A549 (cell line): ENCODE results near the gene MAGI1. TPM values are rescaled to one million over a fixed set of nuclear protein-coding genes. Genes with fewer than 3 reads are reported as not detected.

Source experiments
- ATAC-seq, 2 experiments: fragments of 200-7000 bp in 1 of 2; fragments of >200 bp in 1 of 2; cut with Nextera tagmentation in 1 of 2; cut with Tn5 transposase in 1 of 2; 3 replicates each; pipeline versions ENCODE4 v1.8.0 to v1.9.1; 2018 to 2020; ENCODE audit warnings: mild to moderate bottlenecking in 1 of 2, moderate library complexity in 1 of 2
- CTCF ChIA-PET: fragments of 300-600 bp; sonication (Branson Sonifier 250); formaldehyde crosslinking; extraction: SDS; loops from one replicate; lab custom pipeline; 2021; ENCODE audit warnings: antibody characterized with exemption, inconsistent platforms; lab: Yijun Ruan, JAX
- POLR2A ChIA-PET: fragments of 350-600 bp; formaldehyde crosslinking; extraction: SDS; loops from one replicate; lab custom pipeline; 2021; ENCODE audit warnings: antibody characterized with exemption, inconsistent platforms; lab: Yijun Ruan, JAX
- DNase-seq, 2 experiments: peaks; one replicate each; pipeline versions ENCODE4 v3.0.0 to v3.0.0-alpha.2; 2011 to 2016; ENCODE audit warnings: low read depth in 1 of 2, low spot score in 1 of 2
- FAIRE-seq: peaks from 2 replicates; lab custom pipeline; 2011; peaks lifted over from hg19 to GRCh38; lab: Jason Lieb, UNC
- H3K27ac ChIP-seq, 2 experiments: fragments of >200 bp; sonication (Bioruptor Twin); formaldehyde crosslinking; 3 replicates each; pipeline ENCODE4 v1.5.1; 2016 to 2017
- H3K4me1 ChIP-seq: fragments of >200 bp; sonication (Bioruptor Twin); formaldehyde crosslinking; 3 replicates; pipeline ENCODE4 v1.6.1; 2016
- H3K4me2 ChIP-seq: fragments of >200 bp; sonication (Bioruptor Twin); formaldehyde crosslinking; 3 replicates; pipeline ENCODE4 v1.6.1; 2016
- H3K4me3 ChIP-seq: fragments of >200 bp; sonication (Bioruptor Twin); formaldehyde crosslinking; 3 replicates; pipeline ENCODE4 v1.5.1; 2016
- H3K9me3 ChIP-seq: fragments of >200 bp; sonication (Bioruptor Twin); formaldehyde crosslinking; 3 replicates; pipeline ENCODE4 v1.6.1; 2016
- BHLHE40 ChIP-seq: IDR thresholded peaks from 2 replicates; pipeline ENCODE4 v1.6.1; 2012; ENCODE audit warnings: low read depth, low read length, inconsistent platforms
- CBX8 ChIP-seq: fragments of 200-600 bp; sonication (generic); IDR thresholded peaks from 2 replicates; pipeline ENCODE4 v1.6.1; 2016
- CHD4 ChIP-seq: fragments of 200-600 bp; sonication (generic); IDR thresholded peaks from 2 replicates; pipeline ENCODE4 v1.6.1; 2016; ENCODE audit warnings: antibody characterized with exemption, mild to moderate bottlenecking, borderline replicate concordance
- EHF ChIP-seq: fragments of 250-450 bp; sonication (Bioruptor Pico); IDR thresholded peaks from 2 replicates; pipeline ENCODE4 v1.5.0; 2020; ENCODE audit warnings: mild to moderate bottlenecking
- EHMT2 ChIP-seq: fragments of 200-600 bp; sonication (generic); IDR thresholded peaks from 2 replicates; pipeline ENCODE4 v1.6.1; 2016; ENCODE audit warnings: antibody characterized with exemption, low read depth, mild to moderate bottlenecking, moderate library complexity
- EP300 ChIP-seq, 2 experiments: fragments of >200 bp; sonication (Bioruptor Twin); formaldehyde crosslinking; IDR thresholded peaks; 2 replicates in 1 of 2; 3 replicates in 1 of 2; pipeline ENCODE4 v1.6.1; 2016 to 2017
- GATA3 ChIP-seq: IDR thresholded peaks from 2 replicates; pipeline ENCODE4 v1.6.1; 2012; ENCODE audit warnings: borderline replicate concordance
- HDAC2 ChIP-seq: fragments of 200-600 bp; sonication (generic); IDR thresholded peaks from 2 replicates; pipeline ENCODE4 v1.6.1; 2016
- HEYL ChIP-seq: fragments of 250-450 bp; sonication (Bioruptor Pico); IDR thresholded peaks from 2 replicates; pipeline ENCODE4 v1.8.0; 2021; ENCODE audit warnings: mild to moderate bottlenecking, moderate library complexity
- HOXB13 ChIP-seq: fragments of 250-450 bp; sonication (Bioruptor Pico); IDR thresholded peaks from 2 replicates; pipeline ENCODE4 v1.5.0; 2020; ENCODE audit warnings: low read depth, mild to moderate bottlenecking, moderate library complexity
- HOXB5 ChIP-seq: fragments of 250-450 bp; sonication (Bioruptor Pico); IDR thresholded peaks from 2 replicates; pipeline ENCODE4 v1.5.0; 2020; ENCODE audit warnings: mild to moderate bottlenecking, moderate library complexity
- JUNB ChIP-seq: fragments of >200 bp; sonication (Bioruptor Twin); formaldehyde crosslinking; IDR thresholded peaks from 2 replicates; pipeline ENCODE4 v1.6.1; 2016
- KDM5A ChIP-seq: fragments of 200-600 bp; sonication (generic); IDR thresholded peaks from 2 replicates; pipeline ENCODE4 v1.6.1; 2016; ENCODE audit warnings: antibody characterized with exemption, mild to moderate bottlenecking
- MAFK ChIP-seq: fragments of 450-650 bp; IDR thresholded peaks from 2 replicates; pipeline ENCODE4 v1.6.1; 2014; ENCODE audit not compliant: partially characterized antibody
- POLR2AphosphoS2 ChIP-seq: conservative IDR thresholded peaks from 2 replicates; pipeline ENCODE4 v1.6.1; 2012; ENCODE audit warnings: low read length, improper control_type of control experiment, inconsistent platforms
- RCOR1 ChIP-seq: fragments of 150-350 bp; IDR thresholded peaks from 2 replicates; pipeline ENCODE4 v1.6.1; 2014; ENCODE audit warnings: antibody characterized with exemption, low read length, low read depth
- TP53 ChIP-seq: fragments of 250-450 bp; sonication (Bioruptor Pico); IDR thresholded peaks from 2 replicates; pipeline ENCODE4 v1.5.0; 2021; ENCODE audit warnings: mild to moderate bottlenecking, moderate library complexity
- ZFP36 ChIP-seq: fragments of 450-650 bp; IDR thresholded peaks from 2 replicates; pipeline ENCODE4 v1.6.1; 2014; ENCODE audit warnings: borderline replicate concordance; ENCODE audit not compliant: partially characterized antibody
- ZNF302 ChIP-seq: fragments of 250-450 bp; sonication (Bioruptor Pico); IDR thresholded peaks from 2 replicates; pipeline ENCODE4 v1.9.0; 2021; ENCODE audit warnings: inconsistent platforms, mild to moderate bottlenecking, moderate library complexity
- WGBS: methylation state at CpG from one replicate; pipeline ENCODE4 v1.1.6; 2017; ENCODE audit errors: missing lambda C conversion rate; 5-methylcytosine and 5-hydroxymethylcytosine counted together
- polyA plus RNA-seq, 4 experiments: library from polyadenylated mRNA; depleted of rRNA in 3 of 4; stranded (reverse); fragments of >200 nt; fragmentation: RNase III in 1 of 4; extraction: RNeasy Plus Mini Kit Qiagen cat#74134 plus additional on column Dnase treatment in 1 of 4; gene quantifications; 2 replicates in 3 of 4; 3 replicates in 1 of 4; pipeline ENCODE4 v1.2.3, GENCODE V29; 2011 to 2017
- TF ChIP-seq, protein P1 (sequence below): IDR thresholded peaks from 2 replicates; pipeline ENCODE4 v1.6.1; 2012
- TF ChIP-seq, protein P2 (sequence below): fragments of >200 bp; sonication (Bioruptor Twin); formaldehyde crosslinking; IDR thresholded peaks from 3 replicates; pipeline ENCODE4 v1.5.1; 2016
- TF ChIP-seq, protein P3 (sequence below): fragments of 450-650 bp; IDR thresholded peaks from 2 replicates; pipeline ENCODE4 v1.6.1; 2014; ENCODE audit warnings: antibody characterized with exemption

MAGI1 gene
- polyA plus RNA-seq, 2 of the 4 experiments (the other 2 are of a cell fraction) = 4.7 to 6.6 TPM

DNA sequence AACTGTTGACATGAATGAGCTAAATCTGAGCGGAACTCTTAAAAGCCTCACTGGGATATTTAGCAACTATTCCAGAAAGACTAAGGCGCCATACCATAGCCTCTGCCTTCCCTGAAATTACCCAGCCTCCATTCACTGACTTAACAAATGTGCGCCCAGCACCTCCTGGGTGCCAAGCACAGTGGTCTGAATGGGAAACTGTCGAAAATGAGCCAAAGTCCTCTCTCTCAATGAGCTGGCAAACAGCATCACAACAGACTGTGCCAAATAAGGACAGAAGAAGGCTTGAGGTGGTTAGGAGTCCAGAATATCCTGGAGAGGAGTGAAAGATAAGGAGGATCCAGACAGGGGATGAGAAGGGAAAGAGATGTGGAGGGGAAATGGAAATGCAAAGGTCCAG is 332.4 kb downstream of the MAGI1 start:
- H3K4me3 ChIP-seq = no peak overlapping the region
- ATAC-seq (no peak), FAIRE-seq (no peak), DNase-seq (no peak)
- WGBS = 76% methylated on average over 4 of the region's 4 CpGs
- no peak for TF ChIP-seq EHMT2
- TF ChIP-seq RCOR1 = no peak
- TF ChIP-seq, protein P1, sequence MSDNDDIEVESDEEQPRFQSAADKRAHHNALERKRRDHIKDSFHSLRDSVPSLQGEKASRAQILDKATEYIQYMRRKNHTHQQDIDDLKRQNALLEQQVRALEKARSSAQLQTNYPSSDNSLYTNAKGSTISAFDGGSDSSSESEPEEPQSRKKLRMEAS = no peak
- TF ChIP-seq TP53 (CRISPR knock-in tag) = no peak
- TF ChIP-seq, protein P2, sequence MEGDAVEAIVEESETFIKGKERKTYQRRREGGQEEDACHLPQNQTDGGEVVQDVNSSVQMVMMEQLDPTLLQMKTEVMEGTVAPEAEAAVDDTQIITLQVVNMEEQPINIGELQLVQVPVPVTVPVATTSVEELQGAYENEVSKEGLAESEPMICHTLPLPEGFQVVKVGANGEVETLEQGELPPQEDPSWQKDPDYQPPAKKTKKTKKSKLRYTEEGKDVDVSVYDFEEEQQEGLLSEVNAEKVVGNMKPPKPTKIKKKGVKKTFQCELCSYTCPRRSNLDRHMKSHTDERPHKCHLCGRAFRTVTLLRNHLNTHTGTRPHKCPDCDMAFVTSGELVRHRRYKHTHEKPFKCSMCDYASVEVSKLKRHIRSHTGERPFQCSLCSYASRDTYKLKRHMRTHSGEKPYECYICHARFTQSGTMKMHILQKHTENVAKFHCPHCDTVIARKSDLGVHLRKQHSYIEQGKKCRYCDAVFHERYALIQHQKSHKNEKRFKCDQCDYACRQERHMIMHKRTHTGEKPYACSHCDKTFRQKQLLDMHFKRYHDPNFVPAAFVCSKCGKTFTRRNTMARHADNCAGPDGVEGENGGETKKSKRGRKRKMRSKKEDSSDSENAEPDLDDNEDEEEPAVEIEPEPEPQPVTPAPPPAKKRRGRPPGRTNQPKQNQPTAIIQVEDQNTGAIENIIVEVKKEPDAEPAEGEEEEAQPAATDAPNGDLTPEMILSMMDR = no peak
- no peak for TF ChIP-seq HOXB13 (CRISPR knock-in tag)
- TF ChIP-seq HDAC2 = no peak
- TF ChIP-seq, protein P3, sequence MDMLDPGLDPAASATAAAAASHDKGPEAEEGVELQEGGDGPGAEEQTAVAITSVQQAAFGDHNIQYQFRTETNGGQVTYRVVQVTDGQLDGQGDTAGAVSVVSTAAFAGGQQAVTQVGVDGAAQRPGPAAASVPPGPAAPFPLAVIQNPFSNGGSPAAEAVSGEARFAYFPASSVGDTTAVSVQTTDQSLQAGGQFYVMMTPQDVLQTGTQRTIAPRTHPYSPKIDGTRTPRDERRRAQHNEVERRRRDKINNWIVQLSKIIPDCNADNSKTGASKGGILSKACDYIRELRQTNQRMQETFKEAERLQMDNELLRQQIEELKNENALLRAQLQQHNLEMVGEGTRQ = no peak
- no peak for TF ChIP-seq EP300 (IDR thresholded peaks at IDR 0.05)
- TF ChIP-seq GATA3 = no peak
- TF ChIP-seq KDM5A = no peak
- TF ChIP-seq EHF (CRISPR knock-in tag) = no peak
- no peak for TF ChIP-seq HEYL (CRISPR knock-in tag)
- no peak for TF ChIP-seq JUNB
- no peak for TF ChIP-seq HOXB5 (CRISPR knock-in tag)
- no peak for TF ChIP-seq CBX8
- H3K4me2 ChIP-seq = no peak overlapping the region
- H3K9me3 ChIP-seq = no peaks in the 10 kb centered on the region
- H3K4me1 ChIP-seq = no peaks in the 10 kb centered on the region
- CTCF ChIA-PET = no interaction called here
- no peak overlapping the region for H3K27ac ChIP-seq
- POLR2A ChIA-PET = no interaction called here

DNA sequence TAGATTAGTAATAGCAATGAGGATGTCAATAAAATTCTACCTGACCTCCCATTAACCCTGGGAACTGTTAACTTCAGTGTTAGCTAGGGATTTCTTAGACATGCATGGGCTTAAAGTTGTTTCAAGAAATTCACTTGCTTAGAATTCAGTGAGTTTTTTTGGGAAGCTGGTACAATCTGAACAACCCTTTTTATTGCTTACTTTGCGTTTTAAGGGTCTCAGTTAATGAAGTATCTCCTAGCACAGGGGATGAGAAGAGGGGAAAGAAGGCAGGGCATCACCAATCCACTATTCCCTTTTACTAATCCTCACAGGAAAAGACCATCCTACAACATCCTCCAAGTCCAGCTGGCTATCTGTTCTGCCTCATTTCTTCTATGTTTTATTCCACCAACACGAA is 334.9 kb downstream of the MAGI1 start:
- TF ChIP-seq BHLHE40 (no peak), POLR2AphosphoS2 (no peak), MAFK (peak; percentile 75), ZNF302 (no peak), GATA3 (no peak)
- ChIA-PET POLR2A (no interaction called here), CTCF (interaction anchor here (1.1 kb wide), 1 partner anchor 21 kb away, joined by 4 read pairs; no protein-coding TSS in a partner anchor)
- Histone ChIP-seq H3K27ac (no peak overlapping the region), H3K4me2 (no peak overlapping the region), H3K9me3 (no peaks in the 10 kb centered on the region), H3K4me1 (no peaks in the 10 kb centered on the region), H3K4me3 (no peak overlapping the region)
- FAIRE-seq (no peak), DNase-seq (no peak), ATAC-seq (no peak)
- 78% methylated on average over 2 of the region's 2 CpGs for WGBS

DNA sequence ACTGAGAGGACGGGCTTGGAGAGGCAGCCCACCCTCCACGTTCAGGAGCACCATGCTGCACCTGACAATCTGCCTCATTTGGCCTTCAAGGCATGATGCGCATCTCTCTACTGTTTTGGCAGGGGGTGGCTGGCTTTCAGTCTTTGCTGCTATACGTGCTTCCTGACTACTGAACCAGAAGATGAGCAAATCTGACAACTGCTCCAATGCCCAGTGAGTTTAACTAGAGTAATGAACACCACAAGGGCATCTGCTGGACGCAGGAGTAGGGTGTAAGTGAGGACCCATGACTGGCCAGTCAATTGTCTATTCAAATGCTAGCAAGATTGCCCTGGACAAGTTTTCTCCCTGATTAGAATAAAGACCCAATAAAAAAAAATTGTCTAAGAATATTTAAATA is 335.7 kb downstream of the MAGI1 start:
- no peak for ATAC-seq
- H3K9me3 ChIP-seq = no peaks in the 10 kb centered on the region
- no peak overlapping the region for H3K4me3 ChIP-seq
- 55% methylated on average over 4 of the region's 5 CpGs for WGBS
- POLR2A ChIA-PET = no interaction called here
- no peak for DNase-seq
- H3K4me2 ChIP-seq = no peak overlapping the region
- CTCF ChIA-PET = interaction anchor here (1.1 kb wide), 1 partner anchor 20 kb away, joined by 4 read pairs; no protein-coding TSS in a partner anchor
- no peaks in the 10 kb centered on the region for H3K4me1 ChIP-seq
- TF ChIP-seq HEYL (CRISPR knock-in tag) = no peak
- TF ChIP-seq, all 56 proteins: peak for 0
- no peak overlapping the region for H3K27ac ChIP-seq
- FAIRE-seq = no peak

DNA sequence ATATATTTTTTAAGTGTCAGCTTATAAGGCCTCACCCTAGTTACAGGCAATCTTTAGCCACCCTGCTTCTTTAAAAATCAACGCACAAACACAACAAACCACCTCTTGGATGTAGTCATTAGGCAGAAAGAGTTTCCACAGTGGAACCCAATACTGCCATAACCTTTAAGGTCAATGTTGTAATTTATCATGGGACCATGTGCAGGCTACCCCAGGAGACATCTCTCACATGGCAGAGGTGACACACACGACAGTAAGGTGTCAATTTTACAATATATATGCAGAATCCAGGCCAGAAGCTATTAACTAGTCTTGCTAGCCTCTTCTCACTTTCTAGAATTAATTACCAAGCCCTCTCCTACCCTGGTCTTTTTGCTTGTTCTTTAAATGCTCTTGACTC is 336.5 kb downstream of the MAGI1 start:
- ATAC-seq = no peak
- no peak overlapping the region for H3K4me2 ChIP-seq
- TF ChIP-seq CHD4 (no peak), MAFK (no peak), ZNF302 (no peak), TP53 (CRISPR knock-in tag) (no peak), ZFP36 (no peak)

More for the DNA sequence above, 336.5 kb downstream of the MAGI1 start:
- ChIA-PET CTCF (interaction anchor here (2.2 kb wide), 1 partner anchor 263 kb away, joined by 5 read pairs; no protein-coding TSS in a partner anchor), POLR2A (no interaction called here)
- Histone ChIP-seq H3K9me3 (no peaks in the 10 kb centered on the region), H3K27ac (no peak overlapping the region), H3K4me1 (no peaks in the 10 kb centered on the region), H3K4me3 (no peak overlapping the region)
- no peak for DNase-seq
- FAIRE-seq = no peak
- WGBS = 68% methylated on average over 2 of the region's 2 CpGs
